ENCODE results near the gene UGT1A3. TPM values are rescaled to one million over a fixed set of nuclear protein-coding genes. Genes with fewer than 3 reads are reported as not detected.

Gene UGT1A3
- total and polyA plus RNA-seq, 2 experiments from 2014 or later = not detected

- Histone ChIP-seq H3K4me1 (ENCODE audit: insufficient read depth) (no peaks in the 10 kb centered on the region), H3K27ac (no peak within 1 kb of the TSS), H3K27me3 (no peaks in the 10 kb centered on the region), H3K9me2 (replicated peaks; ENCODE audit: insufficient read depth) (no peaks in the 10 kb centered on the region), H3K4me2 (no peak within 1 kb of the TSS), H3K9me3 (ENCODE audit: low read depth) (no peaks in the 10 kb centered on the region), H4K20me1 (ENCODE audit: insufficient read depth, poor library complexity, severe bottlenecking) (no peaks in the 10 kb centered on the region), H3K36me3 (replicated peaks; ENCODE audit: insufficient read depth, low read depth) (no peaks in the 10 kb centered on the region), H2AFZ (no peak within 1 kb of the TSS), H3K4me3 (no peak within 1 kb of the TSS), H3K79me2 (no peaks in the 10 kb centered on the region)
- DNase-seq (ENCODE audit: low spot score) = no peak
- no peak for TF ChIP-seq EZH2 (IDR thresholded peaks at IDR 0.05; ENCODE audit: borderline replicate concordance)
- TF ChIP-seq CTCF (IDR thresholded peaks at IDR 0.05; ENCODE audit: poor library complexity) = no peak
- TF ChIP-seq EZH2phosphoT487 (IDR thresholded peaks at IDR 0.05; ENCODE audit: low read depth, severe bottlenecking, unreplicated experiment) = no peak
- 90% methylated on average over 2 of the region's 2 CpGs for WGBS (ENCODE audit: low lambda C conversion rate, missing lambda C conversion rate)
Measured at GRCh38 chr2:233778030-233778429, 49.2 kb downstream of the UGT1A3 start, which contains the start of gene MROH2A. TSS of gene MROH2A (plus strand) at chr2:233778330. CDS start at chr2:233779359, 1,029 bp downstream.

GRCh38 chr2:233779722-233780121 lies 50.9 kb downstream of the UGT1A3 start:
- Histone ChIP-seq H2AFZ (no peak overlapping the region), H4K20me1 (ENCODE audit: insufficient read depth, poor library complexity, severe bottlenecking) (no peaks in the 10 kb centered on the region), H3K9me3 (ENCODE audit: low read depth) (no peaks in the 10 kb centered on the region), H3K27me3 (no peaks in the 10 kb centered on the region), H3K4me2 (no peak overlapping the region), H3K79me2 (no peaks in the 10 kb centered on the region), H3K4me1 (ENCODE audit: insufficient read depth) (no peaks in the 10 kb centered on the region), H3K9me2 (replicated peaks; ENCODE audit: insufficient read depth) (no peaks in the 10 kb centered on the region), H3K27ac (no peak overlapping the region), H3K36me3 (replicated peaks; ENCODE audit: insufficient read depth, low read depth) (no peaks in the 10 kb centered on the region), H3K4me3 (no peak overlapping the region)
- no peak for DNase-seq (ENCODE audit: low spot score)
- WGBS (ENCODE audit: low lambda C conversion rate, missing lambda C conversion rate) = 89% methylated on average over 4 of the region's 4 CpGs
- TF ChIP-seq EZH2 (IDR thresholded peaks at IDR 0.05; ENCODE audit: borderline replicate concordance) (no peak), EZH2phosphoT487 (IDR thresholded peaks at IDR 0.05; ENCODE audit: low read depth, severe bottlenecking, unreplicated experiment) (no peak), CTCF (IDR thresholded peaks at IDR 0.05; ENCODE audit: poor library complexity) (no peak)

GRCh38 chr2:233780771-233781170 lies 51.9 kb downstream of the UGT1A3 start:
- Histone ChIP-seq H3K27ac (no peak overlapping the region), H3K27me3 (no peaks in the 10 kb centered on the region), H3K79me2 (no peaks in the 10 kb centered on the region), H3K36me3 (replicated peaks; ENCODE audit: insufficient read depth, low read depth) (no peaks in the 10 kb centered on the region), H2AFZ (no peak overlapping the region), H3K4me2 (no peak overlapping the region), H3K9me2 (replicated peaks; ENCODE audit: insufficient read depth) (no peaks in the 10 kb centered on the region), H3K4me3 (no peak overlapping the region), H3K4me1 (ENCODE audit: insufficient read depth) (no peaks in the 10 kb centered on the region), H4K20me1 (ENCODE audit: insufficient read depth, poor library complexity, severe bottlenecking) (no peaks in the 10 kb centered on the region), H3K9me3 (ENCODE audit: low read depth) (no peaks in the 10 kb centered on the region)
- DNase-seq (ENCODE audit: low spot score) = no peak
- 90% methylated on average over 4 of the region's 4 CpGs for WGBS (ENCODE audit: low lambda C conversion rate, missing lambda C conversion rate)
- TF ChIP-seq EZH2phosphoT487 (IDR thresholded peaks at IDR 0.05; ENCODE audit: low read depth, severe bottlenecking, unreplicated experiment) (no peak), CTCF (IDR thresholded peaks at IDR 0.05; ENCODE audit: poor library complexity) (no peak), EZH2 (IDR thresholded peaks at IDR 0.05; ENCODE audit: borderline replicate concordance) (no peak)

- H3K36me3 ChIP-seq (replicated peaks; ENCODE audit: insufficient read depth, low read depth) = no peaks in the 10 kb centered on the region
- H3K27ac ChIP-seq = no peak overlapping the region
- H4K20me1 ChIP-seq (ENCODE audit: insufficient read depth, poor library complexity, severe bottlenecking) = no peaks in the 10 kb centered on the region
- no peak for TF ChIP-seq CTCF (IDR thresholded peaks at IDR 0.05; ENCODE audit: poor library complexity)
- no peak for TF ChIP-seq EZH2phosphoT487 (IDR thresholded peaks at IDR 0.05; ENCODE audit: low read depth, severe bottlenecking, unreplicated experiment)
- no peak for TF ChIP-seq EZH2 (IDR thresholded peaks at IDR 0.05; ENCODE audit: borderline replicate concordance)
- 92% methylated on average over 7 of the region's 7 CpGs for WGBS (ENCODE audit: low lambda C conversion rate, missing lambda C conversion rate)
- H3K4me1 ChIP-seq (ENCODE audit: insufficient read depth) = no peaks in the 10 kb centered on the region
- no peak for DNase-seq (ENCODE audit: low spot score)
- no peaks in the 10 kb centered on the region for H3K9me2 ChIP-seq (replicated peaks; ENCODE audit: insufficient read depth)
- H2AFZ ChIP-seq = no peak overlapping the region
- no peaks in the 10 kb centered on the region for H3K27me3 ChIP-seq
- no peaks in the 10 kb centered on the region for H3K9me3 ChIP-seq (ENCODE audit: low read depth)
- H3K4me3 ChIP-seq = no peak overlapping the region
- H3K79me2 ChIP-seq = no peaks in the 10 kb centered on the region
- H3K4me2 ChIP-seq = no peak overlapping the region
Measured at GRCh38 chr2:233789554-233789953, 60.7 kb downstream of the UGT1A3 start.
